ENCODE results near the gene SDR42E2.

The SDR42E2 gene

GRCh38 chr16:22206842-22207714, 44.8 kb downstream of the SDR42E2 start:
- peak overlapping the region; percentile 74 for H3K4me3 ChIP-seq (ENCODE audit: insufficient read depth, low read length, poor library complexity, severe bottlenecking)
- H3K36me3 ChIP-seq (ENCODE audit: low read length) = no peaks in the 10 kb centered on the region
- H3K9me3 ChIP-seq (ENCODE audit: insufficient read depth, low read length) = no peaks in the 10 kb centered on the region
- H3F3A ChIP-seq (ENCODE audit: insufficient read depth) = peaks cover 20% of the 10 kb centered on the region
- H4K20me1 ChIP-seq (ENCODE audit: low read depth, low read length) = no peaks in the 10 kb centered on the region
- peak overlapping the region; percentile 40; the same call in 1 of the 2 replicates for H3K27ac ChIP-seq (ENCODE audit: low read depth, low read length)
- peak overlapping the region; percentile 70 for H3K4me2 ChIP-seq (ENCODE audit: low read depth, low read length, poor library complexity, severe bottlenecking)
- H2AFZ ChIP-seq (ENCODE audit: low read depth, low read length, severe bottlenecking) = peak overlapping the region; percentile 86
- TF ChIP-seq CTCF (IDR thresholded peaks at IDR 0.05; ENCODE audit: insufficient read depth, low read length, poor library complexity, severe bottlenecking) = no peak
- TF ChIP-seq EZH2phosphoT487 (conservative IDR thresholded peaks at IDR 0.05; ENCODE audit: low read length) = no peak
- no peaks in the 10 kb centered on the region for H3K27me3 ChIP-seq (ENCODE audit: low read length)
- H3K9ac ChIP-seq (ENCODE audit: low read length) = peak overlapping the region; percentile 79
- H3K79me2 ChIP-seq (ENCODE audit: insufficient read depth, low read length) = peaks cover 44% of the 10 kb centered on the region
- no peaks in the 10 kb centered on the region for H3K9me2 ChIP-seq (replicated peaks; ENCODE audit: insufficient read depth, low read length)

- peak overlapping the region; percentile 40; the same call in 1 of the 2 replicates for H3K27ac ChIP-seq (ENCODE audit: low read depth, low read length)
- H3K79me2 ChIP-seq (ENCODE audit: insufficient read depth, low read length) = peaks cover 47% of the 10 kb centered on the region
Observed at GRCh38 chr16:22207715-22208360, 45.5 kb downstream of the SDR42E2 start.

GRCh38 chr16:22210285-22210684, 48.0 kb downstream of the SDR42E2 start:
- H3K4me3 ChIP-seq (ENCODE audit: insufficient read depth, low read length, poor library complexity, severe bottlenecking) = no peak overlapping the region

More at GRCh38 chr16:22207715-22208360, 45.5 kb downstream of the SDR42E2 start:
- Histone ChIP-seq H3K4me3 (ENCODE audit: insufficient read depth, low read length, poor library complexity, severe bottlenecking) (peak overlapping the region; percentile 74), H3K9me2 (replicated peaks; ENCODE audit: insufficient read depth, low read length) (no peaks in the 10 kb centered on the region), H3K9ac (ENCODE audit: low read length) (peak overlapping the region; percentile 79), H3K4me2 (ENCODE audit: low read depth, low read length, poor library complexity, severe bottlenecking) (peak overlapping the region; percentile 70), H3K27me3 (ENCODE audit: low read length) (no peaks in the 10 kb centered on the region), H3K9me3 (ENCODE audit: insufficient read depth, low read length) (no peaks in the 10 kb centered on the region), H4K20me1 (ENCODE audit: low read depth, low read length) (no peaks in the 10 kb centered on the region), H2AFZ (ENCODE audit: low read depth, low read length, severe bottlenecking) (no peak overlapping the region), H3F3A (ENCODE audit: insufficient read depth) (peaks cover 20% of the 10 kb centered on the region), H3K36me3 (ENCODE audit: low read length) (no peaks in the 10 kb centered on the region)
- TF ChIP-seq CTCF (IDR thresholded peaks at IDR 0.05; ENCODE audit: insufficient read depth, low read length, poor library complexity, severe bottlenecking) = no peak
- TF ChIP-seq EZH2phosphoT487 (conservative IDR thresholded peaks at IDR 0.05; ENCODE audit: low read length) = no peak

More at GRCh38 chr16:22210285-22210684, 48.0 kb downstream of the SDR42E2 start:
- Histone ChIP-seq H3K27me3 (ENCODE audit: low read length) (no peaks in the 10 kb centered on the region), H3K36me3 (ENCODE audit: low read length) (no peaks in the 10 kb centered on the region), H3K9me2 (replicated peaks; ENCODE audit: insufficient read depth, low read length) (no peaks in the 10 kb centered on the region), H3F3A (ENCODE audit: insufficient read depth) (peaks cover 15% of the 10 kb centered on the region), H3K27ac (ENCODE audit: low read depth, low read length) (no peak overlapping the region), H4K20me1 (ENCODE audit: low read depth, low read length) (no peaks in the 10 kb centered on the region), H3K9ac (ENCODE audit: low read length) (no peak overlapping the region), H2AFZ (ENCODE audit: low read depth, low read length, severe bottlenecking) (no peak overlapping the region), H3K4me2 (ENCODE audit: low read depth, low read length, poor library complexity, severe bottlenecking) (no peak overlapping the region), H3K79me2 (ENCODE audit: insufficient read depth, low read length) (peaks cover 49% of the 10 kb centered on the region), H3K9me3 (ENCODE audit: insufficient read depth, low read length) (no peaks in the 10 kb centered on the region)
- no peak for TF ChIP-seq EZH2phosphoT487 (conservative IDR thresholded peaks at IDR 0.05; ENCODE audit: low read length)
- TF ChIP-seq CTCF (IDR thresholded peaks at IDR 0.05; ENCODE audit: insufficient read depth, low read length, poor library complexity, severe bottlenecking) = no peak

Measured in SU-DHL-6 (cell line).